GM19328 (cell line): ENCODE measurements around the gene FCRL6.

Experiments used
- ATAC-seq: cut with Tn5 transposase; IDR thresholded peaks from one replicate; pipeline ENCODE4 v1.9.1; 2021; ENCODE audit warnings: mild to moderate bottlenecking, moderate library complexity; ENCODE audit not compliant: unreplicated experiment

The FCRL6 gene

DNA sequence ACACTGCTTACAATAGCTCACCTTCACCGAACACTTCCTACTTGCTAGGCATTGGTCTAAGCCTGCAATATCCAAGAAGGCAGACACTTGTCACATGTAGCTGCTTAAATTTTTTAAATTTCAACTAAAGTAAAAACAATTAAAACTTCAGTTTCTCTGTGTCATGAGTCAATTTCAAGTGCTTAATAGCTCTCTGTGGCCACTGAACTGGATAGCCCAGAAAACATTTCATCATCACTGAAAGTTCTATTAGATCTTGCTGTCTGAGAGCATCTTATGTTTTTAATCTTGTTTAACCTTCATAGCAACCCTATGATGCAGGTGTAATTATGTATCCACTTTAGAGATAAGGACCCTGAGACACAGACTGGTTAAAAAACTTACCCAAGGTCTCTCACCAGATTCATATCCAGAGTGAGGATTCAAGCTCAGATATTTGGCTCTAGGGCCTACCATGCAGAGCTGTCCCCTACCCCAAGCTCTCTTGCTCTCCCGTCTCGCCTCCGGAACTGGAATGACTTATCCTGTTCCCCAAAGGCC is 2.6 kb upstream of the FCRL6 start:
- ATAC-seq, result no peak

DNA sequence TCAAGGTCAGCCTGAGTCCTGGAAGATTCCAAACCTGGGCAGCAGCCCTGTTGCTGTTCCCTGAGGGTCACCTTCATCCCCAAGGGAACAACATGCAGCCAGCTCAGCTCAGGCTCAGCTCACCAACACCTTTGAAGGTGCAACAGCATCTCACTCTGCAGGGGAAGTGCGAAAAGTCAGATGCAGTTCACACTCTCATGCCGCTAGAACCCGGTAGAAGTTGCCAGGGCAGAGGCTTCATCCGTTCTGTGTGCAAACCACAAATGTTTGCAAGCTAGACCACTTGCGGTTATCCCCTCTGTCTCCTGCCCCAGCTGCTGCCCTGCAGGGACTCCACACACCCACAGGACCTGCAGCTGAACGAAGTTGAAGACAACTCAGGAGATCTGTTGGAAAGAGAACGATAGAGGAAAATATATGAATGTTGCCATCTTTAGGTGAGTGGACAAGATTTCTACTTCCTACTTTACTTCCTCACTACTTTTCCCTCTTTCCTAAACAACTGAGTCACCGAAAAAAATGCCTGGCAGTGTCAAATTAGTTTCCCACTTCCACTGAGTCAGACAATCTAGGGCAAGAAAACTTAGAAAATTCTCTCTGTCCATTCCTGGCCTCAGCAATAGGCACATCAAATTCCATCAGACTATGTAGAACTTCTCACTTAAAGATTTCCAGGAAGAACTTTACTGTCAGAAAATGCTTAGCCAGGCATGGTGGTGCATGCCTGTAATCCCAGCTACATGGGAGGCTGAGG is 1.8 kb upstream of the FCRL6 start:
- ATAC-seq, result no peak

DNA sequence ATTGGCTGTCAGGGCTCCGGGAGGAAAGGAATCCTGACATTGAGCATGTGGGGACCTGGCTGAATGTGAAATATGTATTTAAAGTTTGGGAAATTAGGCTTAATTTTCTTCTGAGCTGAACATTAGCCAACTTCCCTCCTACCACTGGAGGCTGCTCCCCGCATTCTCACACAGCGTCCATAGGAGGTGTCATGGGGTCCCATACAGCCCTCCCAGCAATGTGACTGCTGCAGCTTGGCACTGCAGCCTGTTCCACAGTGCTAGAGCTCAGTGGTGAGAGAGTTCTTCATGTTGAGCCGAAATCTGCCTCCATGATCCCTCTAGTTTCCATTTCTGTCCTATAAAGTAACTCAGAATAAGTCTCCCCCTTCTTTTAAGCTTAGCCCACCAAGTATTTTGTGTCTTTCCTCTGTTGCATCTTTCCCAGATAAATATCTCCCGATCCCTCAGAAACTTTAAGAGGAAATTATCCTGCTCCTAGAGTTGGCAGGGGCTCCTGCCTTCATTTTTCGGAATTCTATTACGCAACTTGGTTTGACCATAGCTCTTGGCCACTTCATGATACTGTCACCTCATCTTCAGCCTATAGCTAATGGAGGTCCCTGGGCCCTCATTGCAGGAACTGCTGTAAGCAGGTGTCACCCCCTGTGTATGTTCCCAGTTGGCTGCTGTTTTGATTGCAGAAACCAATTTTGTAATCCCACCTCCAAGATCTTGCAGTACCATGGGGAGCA is 2.0 kb downstream of the FCRL6 start:
- no peak for ATAC-seq

DNA sequence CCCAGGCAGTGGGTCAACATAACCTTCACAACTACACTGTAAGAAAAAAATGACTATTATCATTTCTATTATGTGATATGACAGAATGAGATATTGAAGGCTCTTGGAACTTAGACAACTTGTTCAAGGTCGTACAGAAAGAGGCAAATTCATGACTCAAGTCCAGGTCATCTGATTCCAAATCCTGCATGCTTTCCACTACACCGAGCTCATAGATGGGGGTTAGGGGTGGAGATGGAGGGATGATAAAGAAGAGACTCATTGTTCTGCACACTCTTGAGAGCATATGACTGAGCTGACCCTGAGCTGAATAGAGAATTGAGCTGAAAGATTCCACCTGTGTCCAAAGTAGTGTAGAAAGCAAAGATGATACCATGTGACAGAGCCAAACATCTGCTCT is 2.8 kb downstream of the FCRL6 start:
- no peak for ATAC-seq

DNA sequence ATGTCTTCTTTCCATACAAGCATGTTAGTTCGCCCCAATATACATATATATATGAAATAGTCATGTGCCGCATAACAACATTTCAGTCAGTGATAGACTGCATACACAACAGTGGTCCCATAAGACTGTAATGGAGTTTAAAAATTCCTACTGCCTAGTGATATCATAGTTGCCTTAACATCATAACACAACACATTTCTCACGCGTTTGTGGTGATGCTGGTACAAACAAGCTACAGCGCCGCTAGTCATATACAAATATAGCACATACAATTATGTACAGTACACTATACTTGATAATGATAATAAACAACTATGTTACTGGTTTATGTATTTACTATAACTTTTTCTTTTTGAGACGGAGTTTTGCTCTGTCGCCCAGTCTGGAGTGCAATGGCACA is 13.8 kb downstream of the FCRL6 start:
- ATAC-seq, result no peak

DNA sequence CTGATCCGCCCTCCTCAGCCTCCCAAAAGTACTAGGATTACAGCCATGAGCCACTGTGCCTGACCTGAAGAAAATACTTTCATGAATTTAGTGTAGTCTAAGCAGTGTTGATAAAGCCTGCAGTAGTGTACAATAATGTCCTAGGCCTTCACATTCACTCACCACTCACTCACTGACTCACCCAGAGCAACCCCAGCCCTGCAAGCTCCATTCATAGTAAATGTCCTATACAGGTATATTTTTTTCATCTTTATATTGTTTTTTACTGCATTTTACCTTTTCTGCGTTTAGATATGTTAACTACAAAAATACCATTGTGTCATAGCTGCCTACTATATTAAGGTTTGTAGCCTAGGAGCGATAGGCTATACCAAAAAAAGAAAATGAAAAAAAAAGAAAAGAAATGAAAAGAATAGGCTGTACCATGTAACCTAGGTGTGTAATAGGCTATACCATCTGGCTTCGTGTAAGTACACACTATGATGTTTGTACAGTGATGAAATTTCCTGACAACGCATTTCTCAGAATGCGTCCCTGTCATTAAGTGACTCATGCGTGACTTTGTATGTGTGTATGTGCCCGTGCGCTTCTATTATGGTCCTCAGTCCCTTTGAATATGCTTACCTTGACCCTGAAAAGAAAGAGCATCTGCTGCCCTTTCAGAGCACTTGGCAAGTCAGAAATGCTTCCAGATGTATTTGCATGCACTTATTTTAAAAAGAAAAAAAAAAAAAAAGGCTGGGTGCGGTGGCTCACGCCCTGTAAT is 15.3 kb downstream of the FCRL6 start:
- no peak for ATAC-seq

DNA sequence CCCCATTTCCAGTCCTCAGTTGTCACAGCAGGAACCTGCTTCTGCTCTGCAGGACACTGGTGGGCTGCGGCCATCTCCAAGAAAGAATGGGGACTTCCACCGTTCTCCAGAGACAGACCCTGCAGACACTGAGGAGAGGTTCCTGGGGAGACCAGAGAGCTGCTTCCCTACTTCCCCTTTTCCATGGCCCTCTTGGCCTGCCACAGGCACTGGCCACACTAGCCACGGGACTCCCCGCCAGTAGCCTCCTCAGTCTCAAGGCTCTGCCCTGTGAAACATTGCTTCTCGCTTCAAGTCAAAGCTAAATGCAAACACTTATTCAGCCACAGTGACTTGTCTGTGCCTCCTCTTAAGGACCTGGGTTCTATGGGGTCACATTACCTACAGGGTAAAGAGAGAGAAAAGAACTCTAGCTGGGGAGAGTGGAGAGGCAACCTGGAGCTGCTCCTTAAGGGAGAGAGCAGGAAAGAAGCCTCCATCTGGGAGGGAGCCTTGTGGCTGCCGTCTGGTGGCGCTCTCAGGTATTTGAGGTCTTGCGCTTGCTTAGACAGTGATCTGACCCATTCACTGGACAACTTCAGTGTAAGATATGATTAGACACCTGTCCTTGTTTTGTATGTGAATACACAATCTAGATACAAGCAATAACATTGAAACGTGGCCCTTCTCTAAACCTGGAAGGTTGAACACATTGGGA is 19.2 kb downstream of the FCRL6 start:
- ATAC-seq, result no peak

DNA sequence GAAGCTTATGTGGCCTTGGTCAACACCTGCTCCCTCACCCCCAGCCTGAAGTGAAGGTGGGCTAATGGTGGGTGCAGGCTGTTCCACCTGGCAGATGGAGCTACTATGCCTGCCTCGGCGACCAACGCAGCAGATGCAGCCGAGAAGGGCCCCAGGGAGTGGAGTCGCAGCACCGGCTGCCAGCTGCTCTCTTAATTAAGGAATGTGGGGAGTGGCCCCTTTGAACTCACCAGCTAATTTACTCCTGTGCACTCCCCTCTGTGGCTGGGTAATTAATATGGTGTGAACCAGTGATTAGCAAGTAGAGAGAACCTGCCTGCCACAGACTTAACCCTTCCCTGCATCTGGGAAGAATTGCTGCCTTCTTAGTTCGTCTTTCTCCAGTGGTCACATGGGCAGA is 21.2 kb downstream of the FCRL6 start:
- no peak for ATAC-seq

DNA sequence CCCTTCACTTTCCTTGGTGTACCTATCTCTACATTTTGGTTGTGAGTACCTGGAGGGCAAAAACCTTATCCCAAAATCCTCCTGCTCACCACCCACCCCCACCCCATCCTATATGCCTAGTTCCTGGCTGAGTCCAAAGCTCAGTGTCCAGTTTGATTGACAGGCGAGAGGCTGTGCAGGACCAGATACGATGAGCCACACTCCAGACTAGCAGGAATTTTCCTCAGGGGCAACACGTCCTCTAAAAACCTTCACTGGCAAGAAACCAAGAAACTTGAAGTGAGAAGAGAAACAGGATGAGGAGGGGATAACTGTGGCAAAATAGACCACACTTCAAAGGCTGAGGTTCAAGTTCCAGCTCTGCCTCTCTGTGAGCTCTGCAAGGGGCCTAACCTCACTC is 23.4 kb downstream of the FCRL6 start:
- ATAC-seq, result no peak

DNA sequence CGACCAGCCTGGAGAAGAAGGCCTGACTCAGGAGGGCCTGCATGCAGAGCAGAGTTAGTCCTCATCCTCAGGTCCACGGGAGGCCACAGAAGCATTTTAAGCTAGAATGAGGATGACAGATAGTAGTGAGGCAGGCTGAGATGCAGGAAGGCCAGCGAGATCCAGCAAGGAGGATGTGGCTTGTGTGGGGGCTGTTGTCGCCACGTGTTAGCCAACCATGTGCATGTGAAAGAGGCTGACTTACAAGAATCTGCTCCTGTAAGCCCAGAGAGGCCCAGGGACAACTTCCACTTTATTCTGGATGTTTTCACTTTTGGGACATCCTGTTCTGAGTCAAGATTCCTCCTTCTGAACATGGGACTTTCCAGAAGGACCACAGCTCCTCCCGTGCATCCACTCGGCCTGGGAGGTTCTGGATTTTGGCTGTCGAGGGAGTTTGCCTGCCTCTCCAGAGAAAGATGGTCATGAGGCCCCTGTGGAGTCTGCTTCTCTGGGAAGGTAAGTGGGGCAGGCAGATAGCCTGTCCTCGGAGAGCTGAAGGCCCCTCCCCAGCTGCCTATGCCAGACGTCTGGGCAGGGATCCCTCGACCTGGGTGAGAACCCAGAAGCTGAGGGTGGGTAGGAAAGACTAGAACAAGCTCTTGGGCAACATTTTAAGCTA is 24.4 kb downstream of the FCRL6 start, which contains the start of gene SLAMF8:
TSS of gene SLAMF8 (plus strand) at position 433 of the 661 bp plus-strand sequence. CDS start at position 459, 26 bp downstream.
- no peak for ATAC-seq

DNA sequence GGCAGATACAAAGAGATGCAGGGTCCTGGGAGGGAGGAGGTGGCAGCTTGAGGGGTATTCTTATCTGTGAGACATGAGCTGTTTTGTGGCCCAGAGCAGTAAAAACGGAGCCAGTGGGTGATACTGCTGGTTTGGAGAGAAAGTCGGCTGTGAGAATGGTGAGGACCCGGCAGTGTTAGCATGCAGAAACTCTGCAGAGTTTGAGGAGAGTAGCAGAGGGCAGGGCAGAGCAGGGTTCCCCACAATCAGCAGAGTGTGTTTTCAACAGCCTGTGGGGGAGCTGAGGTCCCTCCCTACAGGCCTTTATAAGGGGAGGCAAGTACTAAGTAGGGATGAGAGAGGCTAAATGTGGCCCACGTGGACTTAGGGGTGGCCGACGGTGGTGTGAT is 24.9 kb downstream of the FCRL6 start:
- ATAC-seq, result no peak

DNA sequence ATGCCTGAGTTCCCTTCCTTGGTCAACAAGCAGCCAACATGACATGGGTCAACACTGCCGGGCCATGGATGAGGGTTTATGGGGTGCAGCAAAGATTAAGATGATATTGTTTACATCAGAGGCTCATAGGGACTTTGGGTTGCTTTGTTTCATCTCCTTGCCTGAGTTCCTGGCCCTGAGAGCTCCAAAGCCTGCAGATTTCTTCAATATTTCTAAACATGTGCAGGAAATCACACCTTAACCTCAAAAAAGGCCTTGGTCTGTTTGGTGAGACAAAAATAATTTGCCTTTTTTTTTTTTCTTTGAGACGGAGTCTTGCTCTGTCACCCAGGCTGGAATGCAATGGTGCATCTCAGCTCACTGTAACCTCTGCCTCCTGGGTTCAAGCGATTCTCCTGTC is 25.4 kb downstream of the FCRL6 start:
- ATAC-seq, result no peak

DNA sequence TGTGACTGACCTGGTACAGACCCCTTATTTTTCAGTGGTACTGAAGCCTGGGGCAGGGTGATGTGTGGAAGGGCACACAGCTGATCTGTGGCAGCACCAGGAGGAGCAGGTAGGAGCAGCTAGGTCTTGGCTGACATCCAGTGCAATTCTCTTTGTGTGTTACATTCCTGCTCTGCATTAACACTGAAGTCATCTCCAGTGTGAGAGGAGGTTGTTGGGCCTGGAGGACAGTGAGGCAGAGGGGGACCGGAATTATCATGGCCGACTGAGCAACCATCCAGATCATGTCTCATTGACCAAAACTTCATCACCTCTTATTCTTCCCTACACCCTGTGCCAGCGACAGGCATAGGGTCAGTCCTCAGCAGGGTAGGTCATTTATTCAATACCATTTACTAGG is 26.0 kb downstream of the FCRL6 start:
- no peak for ATAC-seq

DNA sequence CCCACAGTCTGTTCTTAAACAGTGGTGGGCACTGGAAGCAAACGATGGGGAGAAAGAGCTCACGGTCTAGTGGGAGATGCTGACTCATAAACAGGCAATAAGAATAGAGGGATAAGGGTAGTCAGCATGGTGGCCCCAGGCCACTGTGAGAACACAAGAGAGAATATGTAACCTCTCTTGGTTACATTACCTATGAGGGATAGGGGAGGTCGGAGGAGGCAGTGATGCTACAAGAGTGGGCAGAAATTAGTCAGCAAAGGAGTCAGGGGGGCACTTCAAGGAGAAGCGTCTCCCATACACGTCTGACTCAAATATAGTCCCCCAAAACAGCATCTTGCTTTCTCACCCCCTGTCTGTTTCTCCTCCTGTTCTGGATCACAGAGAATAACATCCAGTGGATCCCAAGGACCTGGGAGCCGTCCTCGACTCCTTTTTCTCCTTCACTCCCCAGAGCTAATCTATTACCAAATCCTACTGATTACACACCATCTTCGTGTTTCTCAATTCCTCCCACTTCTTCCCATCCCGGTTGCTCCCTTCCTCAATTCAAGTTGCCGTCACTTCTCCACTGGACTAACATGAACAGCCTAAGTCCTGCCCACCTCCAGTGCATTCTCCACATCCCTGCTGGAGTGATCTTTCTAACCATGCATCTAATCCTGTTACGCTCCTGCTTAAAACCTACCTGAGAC is 26.6 kb downstream of the FCRL6 start:
- ATAC-seq, result no peak

DNA sequence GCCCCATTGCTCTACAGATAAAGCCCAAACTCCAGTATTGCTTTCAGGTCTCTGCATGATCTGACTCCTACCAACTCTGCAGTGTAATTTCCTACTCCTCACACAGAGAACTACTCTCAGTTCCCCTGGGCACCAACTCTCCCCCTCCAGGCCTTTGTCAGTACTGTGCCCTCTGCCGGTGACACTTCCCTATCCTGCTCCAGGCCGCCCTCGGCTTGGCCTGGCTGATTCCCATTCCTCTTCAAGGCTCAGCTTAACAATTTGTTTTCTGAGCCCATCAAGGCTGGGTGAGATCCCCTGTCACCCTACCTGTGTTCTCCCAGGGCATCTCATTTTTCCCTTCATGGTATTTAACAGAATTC is 27.1 kb downstream of the FCRL6 start:
- no peak for ATAC-seq

DNA sequence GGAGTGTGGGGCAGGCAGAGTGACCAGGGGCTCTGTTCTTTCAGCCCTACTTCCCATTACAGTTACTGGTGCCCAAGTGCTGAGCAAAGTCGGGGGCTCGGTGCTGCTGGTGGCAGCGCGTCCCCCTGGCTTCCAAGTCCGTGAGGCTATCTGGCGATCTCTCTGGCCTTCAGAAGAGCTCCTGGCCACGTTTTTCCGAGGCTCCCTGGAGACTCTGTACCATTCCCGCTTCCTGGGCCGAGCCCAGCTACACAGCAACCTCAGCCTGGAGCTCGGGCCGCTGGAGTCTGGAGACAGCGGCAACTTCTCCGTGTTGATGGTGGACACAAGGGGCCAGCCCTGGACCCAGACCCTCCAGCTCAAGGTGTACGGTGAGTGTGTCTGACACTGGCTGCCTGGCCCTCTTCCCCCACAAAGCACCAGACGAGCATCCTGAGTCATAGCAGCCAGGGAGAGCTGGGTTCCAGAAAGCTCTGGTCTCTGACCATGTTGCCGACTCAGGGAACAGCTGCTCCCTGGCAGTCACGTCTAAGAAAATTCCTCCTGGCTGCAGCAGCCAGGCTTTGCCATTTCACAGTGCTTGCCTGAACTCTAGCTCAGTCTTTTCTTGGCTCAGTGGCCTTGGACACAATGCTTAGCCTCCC is 27.8 kb downstream of the FCRL6 start:
- no peak for ATAC-seq

DNA sequence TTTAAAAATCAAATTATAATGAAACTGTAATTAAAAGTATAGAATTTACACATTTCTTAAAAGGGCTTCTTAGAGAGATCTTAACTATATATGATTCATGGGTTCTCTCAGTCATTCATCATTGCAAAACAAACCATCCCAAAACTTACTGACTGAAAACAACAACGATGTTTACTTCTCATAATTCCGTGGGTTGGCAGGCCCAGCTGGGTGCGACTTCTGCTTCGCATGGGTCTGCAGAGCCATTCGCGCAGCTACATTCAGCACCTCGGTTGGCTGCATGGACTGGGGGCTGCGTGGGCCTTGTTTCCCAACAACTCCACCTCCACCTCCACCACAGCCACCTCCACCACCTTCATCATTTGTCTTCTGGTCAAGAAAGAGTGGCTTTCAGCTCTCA is 28.6 kb downstream of the FCRL6 start:
- ATAC-seq, result no peak

DNA sequence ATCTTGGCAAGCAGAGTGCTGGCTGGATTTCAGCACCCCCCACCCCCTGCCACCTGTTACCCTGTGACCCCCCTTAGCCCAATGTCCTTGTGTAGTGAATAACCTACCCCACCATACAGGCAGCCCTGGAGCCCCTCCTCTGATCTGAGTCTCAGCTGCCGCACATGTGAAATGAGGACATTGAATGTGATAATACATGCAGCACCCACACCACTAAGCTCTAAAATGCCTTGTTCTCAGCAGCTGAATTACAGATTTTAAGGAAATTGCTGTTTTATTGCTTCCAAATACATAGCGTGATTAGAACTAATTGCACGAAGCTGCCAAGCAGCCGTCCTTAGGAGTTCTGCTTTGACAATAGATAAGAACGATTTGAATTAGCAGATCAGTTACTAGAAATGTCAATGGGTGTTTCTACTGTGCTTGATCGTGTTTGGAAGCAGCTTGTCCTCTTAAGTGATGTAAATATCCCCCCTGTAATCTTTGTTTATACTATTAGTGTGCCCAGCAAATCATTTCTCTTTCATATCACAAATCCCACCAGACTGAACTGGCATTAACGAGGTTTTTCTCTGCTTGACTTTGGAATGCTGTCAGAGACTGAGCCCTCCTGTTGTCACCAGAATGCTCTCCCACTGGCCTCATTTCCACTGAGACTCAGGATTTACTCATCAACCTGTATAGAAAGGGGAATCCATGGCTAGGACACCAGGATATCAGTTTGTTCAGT is 29.4 kb downstream of the FCRL6 start:
- no peak for ATAC-seq

DNA sequence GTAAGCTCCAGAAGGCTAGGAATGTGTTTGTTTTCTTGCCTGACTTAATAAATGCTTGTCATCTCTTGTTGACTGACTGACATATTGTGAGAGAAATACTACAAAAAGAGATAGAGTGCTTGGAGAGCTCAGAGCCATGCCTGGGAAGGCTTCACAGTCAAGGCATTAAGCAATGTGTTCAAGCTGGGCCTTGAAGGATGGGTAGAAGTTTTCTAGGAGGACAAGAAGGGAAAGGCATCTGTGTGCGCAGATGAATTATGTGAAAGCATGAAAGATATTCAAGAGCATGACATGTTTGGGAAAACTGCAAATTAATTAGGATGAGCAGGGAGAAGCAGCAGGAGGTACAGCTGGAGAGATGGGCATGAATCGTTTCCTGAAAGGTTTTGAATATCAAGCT is 30.1 kb downstream of the FCRL6 start:
- ATAC-seq, result no peak
